GM23338 (cell line): ENCODE measurements around the gene PTCHD4. TPM values are rescaled to one million over a fixed set of nuclear protein-coding genes. Genes with fewer than 3 reads are reported as not detected.

Source experiments
- ATAC-seq: fragments of 200-7000 bp; cut with Tn5 transposase; 3 replicates; pipeline ENCODE4 v1.9.1; 2020
- DNase-seq: peaks from one replicate; pipeline ENCODE4 v3.0.0-alpha.2; 2015; ENCODE audit warnings: low spot score
- H2AFZ ChIP-seq: fragments of 200-600 bp; sonication (generic); 2 replicates; pipeline ENCODE4 v1.8.0; 2016; ENCODE audit warnings: antibody characterized with exemption, mild to moderate bottlenecking, moderate library complexity
- H3F3A ChIP-seq: fragments of 200-600 bp; sonication (generic); replicated peaks from 2 replicates; pipeline ENCODE4 v1.8.0; 2017; ENCODE audit warnings: antibody characterized with exemption, mixed run types, low read depth
- H3K27ac ChIP-seq: fragments of 200-600 bp; sonication (generic); 2 replicates; pipeline ENCODE4 v1.6.1; 2016; ENCODE audit warnings: low read depth
- H3K27me3 ChIP-seq: fragments of 200-600 bp; sonication (generic); 2 replicates; pipeline ENCODE4 v1.8.0; 2016; ENCODE audit warnings: mild to moderate bottlenecking, mixed run types, moderate library complexity; ENCODE audit not compliant: insufficient read depth
- H3K36me3 ChIP-seq: fragments of 200-600 bp; sonication (generic); 2 replicates; pipeline ENCODE4 v1.8.0; 2016; ENCODE audit warnings: mild to moderate bottlenecking; ENCODE audit not compliant: insufficient read depth
- H3K4me1 ChIP-seq: fragments of 200-600 bp; sonication (generic); 2 replicates; pipeline ENCODE4 v1.8.0; 2016; ENCODE audit warnings: mild to moderate bottlenecking, moderate library complexity; ENCODE audit not compliant: insufficient read depth
- H3K4me2 ChIP-seq: fragments of 200-600 bp; sonication (generic); 2 replicates; pipeline ENCODE4 v1.7.1; 2017; ENCODE audit warnings: mixed run types
- H3K4me3 ChIP-seq: fragments of 200-600 bp; sonication (generic); 2 replicates; pipeline ENCODE4 v1.6.1; 2016; ENCODE audit warnings: mixed run types
- H3K79me2 ChIP-seq: fragments of 200-600 bp; sonication (generic); replicated peaks from 2 replicates; pipeline ENCODE4 v1.8.0; 2017; ENCODE audit warnings: mild to moderate bottlenecking; ENCODE audit not compliant: insufficient read depth
- H3K9me2 ChIP-seq: fragments of 200-600 bp; sonication (generic); 2 replicates; pipeline ENCODE4 v1.8.0; 2017; ENCODE audit not compliant: insufficient read depth
- H4K20me1 ChIP-seq: fragments of 200-600 bp; sonication (generic); replicated peaks from 2 replicates; pipeline ENCODE4 v1.8.0; 2017; ENCODE audit warnings: mild to moderate bottlenecking; ENCODE audit not compliant: insufficient read depth
- H3K27ac Mint-ChIP-seq: 2 replicates; pipeline ENCODE4 v1.8.0; 2020; ENCODE audit warnings: inconsistent platforms, mild to moderate bottlenecking, moderate library complexity, mixed read lengths
- H3K27me3 Mint-ChIP-seq: 3 replicates; pipeline ENCODE4 v1.8.0; 2022; ENCODE audit warnings: low read depth, mild to moderate bottlenecking, moderate library complexity, mixed read lengths, inconsistent platforms; ENCODE audit not compliant: insufficient read depth, poor library complexity
- H3K36me3 Mint-ChIP-seq: 3 replicates; pipeline ENCODE4 v1.8.0; 2021; ENCODE audit warnings: low read depth, mild to moderate bottlenecking, inconsistent platforms, moderate library complexity, mixed read lengths
- H3K4me1 Mint-ChIP-seq: 3 replicates; pipeline ENCODE4 v1.8.0; 2020; ENCODE audit warnings: mild to moderate bottlenecking, inconsistent platforms, mixed read lengths
- H3K4me3 Mint-ChIP-seq: 3 replicates; pipeline ENCODE4 v1.8.0; 2021; ENCODE audit warnings: moderate library complexity, mild to moderate bottlenecking, inconsistent platforms, mixed read lengths
- H3K9me3 Mint-ChIP-seq: 3 replicates; pipeline ENCODE4 v1.8.0; 2020; ENCODE audit warnings: moderate library complexity, mild to moderate bottlenecking, inconsistent platforms, mixed read lengths
- CREB1 ChIP-seq: fragments of 250-450 bp; sonication (Bioruptor Pico); IDR thresholded peaks from 2 replicates; pipeline ENCODE4 v1.5.0; 2020; ENCODE audit warnings: low read depth, mild to moderate bottlenecking, moderate library complexity
- CTCF ChIP-seq, 2 experiments: fragments of 200-600 bp in 1 of 2; sonication (generic) in 1 of 2; conservative IDR thresholded peaks; 2 replicates each; pipeline versions ENCODE4 v1.5.1 to v1.6.1; 2016 to 2017; ENCODE audit warnings: antibody characterized with exemption in 2 of 2, low read depth in 2 of 2, mild to moderate bottlenecking in 2 of 2, moderate library complexity in 1 of 2
- ETS1 ChIP-seq: IDR thresholded peaks from 2 replicates; pipeline ENCODE4 v1.6.1; 2016; ENCODE audit warnings: antibody characterized with exemption
- EZH2 ChIP-seq: fragments of 200-600 bp; sonication (generic); IDR thresholded peaks from one replicate; pipeline ENCODE4 v1.8.0; 2017; ENCODE audit warnings: antibody characterized with exemption, mild to moderate bottlenecking, low read depth; ENCODE audit not compliant: unreplicated experiment
- JUNB ChIP-seq: IDR thresholded peaks from one replicate; pipeline ENCODE4 v1.6.1; 2016; ENCODE audit warnings: antibody characterized with exemption; ENCODE audit not compliant: unreplicated experiment
- NANOG ChIP-seq: IDR thresholded peaks from 2 replicates; pipeline ENCODE4 v1.6.1; 2016; ENCODE audit warnings: antibody characterized with exemption, borderline replicate concordance
- POLR2AphosphoS5 ChIP-seq: IDR thresholded peaks from 2 replicates; pipeline ENCODE4 v1.6.1; 2016; ENCODE audit warnings: antibody characterized with exemption, low read depth
- STAT1 ChIP-seq: IDR thresholded peaks from one replicate; pipeline ENCODE4 v1.6.1; 2016; ENCODE audit warnings: antibody characterized with exemption; ENCODE audit not compliant: unreplicated experiment
- polyA plus RNA-seq: library from polyadenylated mRNA; unstranded; fragments of >200 nt; fragmentation: Nextera tagmentation; extraction: Ambion mirVana; gene quantifications from 2 replicates; pipeline ENCODE4 v1.2.1, GENCODE V29; 2016
- total RNA-seq: library from RNA; depleted of rRNA; stranded (reverse); fragments of >200 nt; shearing (Covaris generic); gene quantifications from 2 replicates; pipeline ENCODE4 v1.2.3, GENCODE V29; 2014
- TF ChIP-seq, protein P1 (sequence below): IDR thresholded peaks from one replicate; pipeline ENCODE4 v1.6.1; 2018; ENCODE audit warnings: antibody characterized with exemption; ENCODE audit not compliant: unreplicated experiment
- TF ChIP-seq, protein P2 (sequence below): fragments of 250-450 bp; sonication (Bioruptor Pico); IDR thresholded peaks from 2 replicates; pipeline ENCODE4 v1.5.0; 2020; ENCODE audit warnings: mild to moderate bottlenecking, moderate library complexity

Gene PTCHD4
- total and polyA plus RNA-seq, 2 experiments from 2014 or later = 0.66 to 0.78 TPM

DNA sequence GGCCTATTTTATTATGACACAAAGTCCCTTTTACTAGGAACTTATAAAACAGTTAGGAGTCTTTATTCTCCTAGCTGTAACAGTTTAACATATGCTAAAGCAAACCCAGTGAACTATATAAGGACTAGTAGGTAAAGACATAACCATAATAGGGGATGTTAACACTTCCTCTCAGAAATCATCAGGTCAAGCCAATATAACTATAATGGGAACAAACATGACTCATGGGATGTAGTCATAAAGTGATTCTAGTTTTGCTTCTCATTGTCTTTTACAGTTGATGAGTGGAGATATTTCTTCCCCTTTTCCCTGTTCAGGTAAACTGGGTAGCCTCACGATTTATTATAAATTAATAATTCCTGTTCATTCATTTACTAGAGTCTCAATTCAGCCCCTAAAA is 9.7 kb downstream of the PTCHD4 start:
- ATAC-seq (no peak), DNase-seq (no peak)
- Histone ChIP-seq H3K27ac (no peak overlapping the region), H3F3A (no peaks in the 10 kb centered on the region), H3K9me2 (no peaks in the 10 kb centered on the region), H3K27me3 (no peaks in the 10 kb centered on the region), H3K4me3 (no peak overlapping the region), H3K79me2 (peaks cover 75% of the 10 kb centered on the region), H3K4me2 (no peak overlapping the region), H4K20me1 (no peaks in the 10 kb centered on the region), H3K36me3 (peaks cover 9% of the 10 kb centered on the region; the same call in 1 of the 2 replicates), H2AFZ (no peak overlapping the region), H3K4me1 (peaks cover 7% of the 10 kb centered on the region; the same call in 1 of the 2 replicates)
- TF ChIP-seq, protein P1, sequence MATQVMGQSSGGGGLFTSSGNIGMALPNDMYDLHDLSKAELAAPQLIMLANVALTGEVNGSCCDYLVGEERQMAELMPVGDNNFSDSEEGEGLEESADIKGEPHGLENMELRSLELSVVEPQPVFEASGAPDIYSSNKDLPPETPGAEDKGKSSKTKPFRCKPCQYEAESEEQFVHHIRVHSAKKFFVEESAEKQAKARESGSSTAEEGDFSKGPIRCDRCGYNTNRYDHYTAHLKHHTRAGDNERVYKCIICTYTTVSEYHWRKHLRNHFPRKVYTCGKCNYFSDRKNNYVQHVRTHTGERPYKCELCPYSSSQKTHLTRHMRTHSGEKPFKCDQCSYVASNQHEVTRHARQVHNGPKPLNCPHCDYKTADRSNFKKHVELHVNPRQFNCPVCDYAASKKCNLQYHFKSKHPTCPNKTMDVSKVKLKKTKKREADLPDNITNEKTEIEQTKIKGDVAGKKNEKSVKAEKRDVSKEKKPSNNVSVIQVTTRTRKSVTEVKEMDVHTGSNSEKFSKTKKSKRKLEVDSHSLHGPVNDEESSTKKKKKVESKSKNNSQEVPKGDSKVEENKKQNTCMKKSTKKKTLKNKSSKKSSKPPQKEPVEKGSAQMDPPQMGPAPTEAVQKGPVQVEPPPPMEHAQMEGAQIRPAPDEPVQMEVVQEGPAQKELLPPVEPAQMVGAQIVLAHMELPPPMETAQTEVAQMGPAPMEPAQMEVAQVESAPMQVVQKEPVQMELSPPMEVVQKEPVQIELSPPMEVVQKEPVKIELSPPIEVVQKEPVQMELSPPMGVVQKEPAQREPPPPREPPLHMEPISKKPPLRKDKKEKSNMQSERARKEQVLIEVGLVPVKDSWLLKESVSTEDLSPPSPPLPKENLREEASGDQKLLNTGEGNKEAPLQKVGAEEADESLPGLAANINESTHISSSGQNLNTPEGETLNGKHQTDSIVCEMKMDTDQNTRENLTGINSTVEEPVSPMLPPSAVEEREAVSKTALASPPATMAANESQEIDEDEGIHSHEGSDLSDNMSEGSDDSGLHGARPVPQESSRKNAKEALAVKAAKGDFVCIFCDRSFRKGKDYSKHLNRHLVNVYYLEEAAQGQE = no peak
- no peak for TF ChIP-seq CREB1 (CRISPR knock-in tag)
- TF ChIP-seq, protein P2, sequence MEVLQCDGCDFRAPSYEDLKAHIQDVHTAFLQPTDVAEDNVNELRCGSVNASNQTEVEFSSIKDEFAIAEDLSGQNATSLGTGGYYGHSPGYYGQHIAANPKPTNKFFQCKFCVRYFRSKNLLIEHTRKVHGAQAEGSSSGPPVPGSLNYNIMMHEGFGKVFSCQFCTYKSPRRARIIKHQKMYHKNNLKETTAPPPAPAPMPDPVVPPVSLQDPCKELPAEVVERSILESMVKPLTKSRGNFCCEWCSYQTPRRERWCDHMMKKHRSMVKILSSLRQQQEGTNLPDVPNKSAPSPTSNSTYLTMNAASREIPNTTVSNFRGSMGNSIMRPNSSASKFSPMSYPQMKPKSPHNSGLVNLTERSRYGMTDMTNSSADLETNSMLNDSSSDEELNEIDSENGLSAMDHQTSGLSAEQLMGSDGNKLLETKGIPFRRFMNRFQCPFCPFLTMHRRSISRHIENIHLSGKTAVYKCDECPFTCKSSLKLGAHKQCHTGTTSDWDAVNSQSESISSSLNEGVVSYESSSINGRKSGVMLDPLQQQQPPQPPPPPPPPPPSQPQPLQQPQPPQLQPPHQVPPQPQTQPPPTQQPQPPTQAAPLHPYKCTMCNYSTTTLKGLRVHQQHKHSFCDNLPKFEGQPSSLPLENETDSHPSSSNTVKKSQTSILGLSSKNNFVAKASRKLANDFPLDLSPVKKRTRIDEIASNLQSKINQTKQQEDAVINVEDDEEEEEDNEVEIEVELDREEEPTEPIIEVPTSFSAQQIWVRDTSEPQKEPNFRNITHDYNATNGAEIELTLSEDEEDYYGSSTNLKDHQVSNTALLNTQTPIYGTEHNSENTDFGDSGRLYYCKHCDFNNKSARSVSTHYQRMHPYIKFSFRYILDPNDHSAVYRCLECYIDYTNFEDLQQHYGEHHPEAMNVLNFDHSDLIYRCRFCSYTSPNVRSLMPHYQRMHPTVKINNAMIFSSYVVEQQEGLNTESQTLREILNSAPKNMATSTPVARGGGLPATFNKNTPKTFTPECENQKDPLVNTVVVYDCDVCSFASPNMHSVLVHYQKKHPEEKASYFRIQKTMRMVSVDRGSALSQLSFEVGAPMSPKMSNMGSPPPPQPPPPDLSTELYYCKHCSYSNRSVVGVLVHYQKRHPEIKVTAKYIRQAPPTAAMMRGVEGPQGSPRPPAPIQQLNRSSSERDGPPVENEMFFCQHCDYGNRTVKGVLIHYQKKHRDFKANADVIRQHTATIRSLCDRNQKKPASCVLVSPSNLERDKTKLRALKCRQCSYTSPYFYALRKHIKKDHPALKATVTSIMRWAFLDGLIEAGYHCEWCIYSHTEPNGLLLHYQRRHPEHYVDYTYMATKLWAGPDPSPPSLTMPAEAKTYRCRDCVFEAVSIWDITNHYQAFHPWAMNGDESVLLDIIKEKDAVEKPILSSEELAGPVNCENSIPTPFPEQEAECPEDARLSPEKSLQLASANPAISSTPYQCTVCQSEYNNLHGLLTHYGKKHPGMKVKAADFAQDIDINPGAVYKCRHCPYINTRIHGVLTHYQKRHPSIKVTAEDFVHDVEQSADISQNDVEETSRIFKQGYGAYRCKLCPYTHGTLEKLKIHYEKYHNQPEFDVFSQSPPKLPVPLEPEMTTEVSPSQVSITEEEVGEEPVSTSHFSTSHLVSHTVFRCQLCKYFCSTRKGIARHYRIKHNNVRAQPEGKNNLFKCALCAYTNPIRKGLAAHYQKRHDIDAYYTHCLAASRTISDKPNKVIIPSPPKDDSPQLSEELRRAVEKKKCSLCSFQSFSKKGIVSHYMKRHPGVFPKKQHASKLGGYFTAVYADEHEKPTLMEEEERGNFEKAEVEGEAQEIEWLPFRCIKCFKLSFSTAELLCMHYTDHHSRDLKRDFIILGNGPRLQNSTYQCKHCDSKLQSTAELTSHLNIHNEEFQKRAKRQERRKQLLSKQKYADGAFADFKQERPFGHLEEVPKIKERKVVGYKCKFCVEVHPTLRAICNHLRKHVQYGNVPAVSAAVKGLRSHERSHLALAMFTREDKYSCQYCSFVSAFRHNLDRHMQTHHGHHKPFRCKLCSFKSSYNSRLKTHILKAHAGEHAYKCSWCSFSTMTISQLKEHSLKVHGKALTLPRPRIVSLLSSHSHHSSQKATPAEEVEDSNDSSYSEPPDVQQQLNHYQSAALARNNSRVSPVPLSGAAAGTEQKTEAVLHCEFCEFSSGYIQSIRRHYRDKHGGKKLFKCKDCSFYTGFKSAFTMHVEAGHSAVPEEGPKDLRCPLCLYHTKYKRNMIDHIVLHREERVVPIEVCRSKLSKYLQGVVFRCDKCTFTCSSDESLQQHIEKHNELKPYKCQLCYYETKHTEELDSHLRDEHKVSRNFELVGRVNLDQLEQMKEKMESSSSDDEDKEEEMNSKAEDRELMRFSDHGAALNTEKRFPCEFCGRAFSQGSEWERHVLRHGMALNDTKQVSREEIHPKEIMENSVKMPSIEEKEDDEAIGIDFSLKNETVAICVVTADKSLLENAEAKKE (CRISPR knock-in tag) = no peak
- no peak for TF ChIP-seq JUNB
- TF ChIP-seq STAT1 = no peak
- TF ChIP-seq ETS1 = no peak
- no peak for TF ChIP-seq EZH2
- TF ChIP-seq NANOG = no peak
- TF ChIP-seq CTCF (conservative IDR thresholded peaks at IDR 0.05; ENCODE audit: low read depth in 2 of 2) = no peak
- TF ChIP-seq POLR2AphosphoS5 = no peak
- H3K4me1 Mint-ChIP-seq = no peaks in the 10 kb centered on the region
- H3K36me3 Mint-ChIP-seq = peaks cover 49% of the 10 kb centered on the region
- no peak overlapping the region for H3K27ac Mint-ChIP-seq
- no peak overlapping the region for H3K4me3 Mint-ChIP-seq
- H3K27me3 Mint-ChIP-seq = no peaks in the 10 kb centered on the region
- H3K9me3 Mint-ChIP-seq = peaks cover 38% of the 10 kb centered on the region
